Gastroesophageal sphincter (tissue), 3 donors: ENCODE measurements around the gene CD177.
"Not testable (repeated sequence)": the region's sequence is repeated elsewhere in the genome, so short reads cannot be mapped to it uniquely, and the experiment has no call there.

Experiments used
- EP300 ChIP-seq: sonication (generic); formaldehyde crosslinking; IDR thresholded peaks from one replicate; pipeline ENCODE4 v1.6.1; 2017; ENCODE audit warnings: antibody characterized with exemption, mild to moderate bottlenecking
- POLR2A ChIP-seq, 2 donors: fragments of 450-650 bp; IDR thresholded peaks; one replicate each; pipeline ENCODE4 v1.6.1; 2017; ENCODE audit warnings: antibody characterized with exemption in 2 of 2, mild to moderate bottlenecking in 2 of 2, moderate library complexity in 1 of 2
- POLR2AphosphoS5 ChIP-seq: sonication (generic); formaldehyde crosslinking; IDR thresholded peaks from one replicate; pipeline ENCODE4 v1.6.1; 2017; ENCODE audit warnings: antibody characterized with exemption
- TF ChIP-seq, protein P1 (sequence below), 4 experiments: fragments of 200-600 bp in 2 of 4; fragments of 450-650 bp in 2 of 4; sonication (generic) in 1 of 4; IDR thresholded peaks; one replicate each; pipeline ENCODE4 v1.5.1; 2017 to 2019; ENCODE audit warnings: antibody characterized with exemption in 4 of 4, mild to moderate bottlenecking in 2 of 4, moderate library complexity in 2 of 4

DNA sequence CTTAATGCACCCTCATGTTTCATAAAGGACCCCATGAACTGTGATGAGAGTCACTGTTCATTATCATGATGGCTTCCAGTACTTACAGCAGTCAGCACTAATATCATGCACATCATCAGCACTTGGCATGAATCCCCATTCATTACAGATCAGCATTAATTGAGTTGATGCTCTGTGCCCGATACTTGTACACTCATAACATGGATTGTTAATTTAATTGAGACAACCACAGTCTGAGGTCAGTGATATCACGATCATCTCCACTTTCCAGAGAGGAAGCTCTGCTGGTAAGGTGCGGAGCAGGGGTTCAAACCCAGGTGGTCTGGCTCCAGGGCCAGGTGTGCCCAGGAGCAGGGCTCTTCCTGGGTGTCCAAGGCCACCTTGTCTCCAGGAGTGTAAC is 40.0 kb downstream of the CD177 start:
- TF ChIP-seq, protein P1, sequence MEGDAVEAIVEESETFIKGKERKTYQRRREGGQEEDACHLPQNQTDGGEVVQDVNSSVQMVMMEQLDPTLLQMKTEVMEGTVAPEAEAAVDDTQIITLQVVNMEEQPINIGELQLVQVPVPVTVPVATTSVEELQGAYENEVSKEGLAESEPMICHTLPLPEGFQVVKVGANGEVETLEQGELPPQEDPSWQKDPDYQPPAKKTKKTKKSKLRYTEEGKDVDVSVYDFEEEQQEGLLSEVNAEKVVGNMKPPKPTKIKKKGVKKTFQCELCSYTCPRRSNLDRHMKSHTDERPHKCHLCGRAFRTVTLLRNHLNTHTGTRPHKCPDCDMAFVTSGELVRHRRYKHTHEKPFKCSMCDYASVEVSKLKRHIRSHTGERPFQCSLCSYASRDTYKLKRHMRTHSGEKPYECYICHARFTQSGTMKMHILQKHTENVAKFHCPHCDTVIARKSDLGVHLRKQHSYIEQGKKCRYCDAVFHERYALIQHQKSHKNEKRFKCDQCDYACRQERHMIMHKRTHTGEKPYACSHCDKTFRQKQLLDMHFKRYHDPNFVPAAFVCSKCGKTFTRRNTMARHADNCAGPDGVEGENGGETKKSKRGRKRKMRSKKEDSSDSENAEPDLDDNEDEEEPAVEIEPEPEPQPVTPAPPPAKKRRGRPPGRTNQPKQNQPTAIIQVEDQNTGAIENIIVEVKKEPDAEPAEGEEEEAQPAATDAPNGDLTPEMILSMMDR (IDR thresholded peaks at IDR 0.05), result not testable (repeated sequence)
- TF ChIP-seq EP300; POLR2A (IDR thresholded peaks at IDR 0.05); POLR2AphosphoS5: not testable (repeated sequence)
